ENCODE measurements around the gene WDR77. TPM values are rescaled to one million over a fixed set of nuclear protein-coding genes. Genes with fewer than 3 reads are reported as not detected.

WDR77 gene
- total RNA-seq, 1 experiment from 2014 or later, result 64.5 TPM

DNA sequence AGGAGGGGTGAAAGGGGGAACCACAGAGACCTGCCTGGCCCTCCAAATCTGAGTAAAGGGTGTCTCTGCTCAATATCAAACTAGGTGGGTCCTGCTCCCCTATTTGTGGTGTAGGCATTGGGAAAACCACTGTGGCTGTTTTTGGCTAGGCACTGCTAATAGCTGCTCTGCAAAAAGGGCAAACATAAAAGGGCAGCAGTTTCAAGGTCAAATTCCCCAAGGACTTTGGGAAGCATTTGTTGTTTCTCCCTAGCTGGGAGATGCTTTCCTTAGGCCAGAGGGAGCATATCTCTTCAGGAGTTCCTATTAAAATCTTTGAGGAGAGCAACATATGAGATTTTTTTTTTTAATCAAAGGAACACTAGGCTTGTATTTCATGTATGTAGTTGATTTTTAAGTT lies 27.2 kb upstream of the WDR77 start (continued):
- TF ChIP-seq HMGA2 (CRISPR knock-in tag; IDR thresholded peaks at IDR 0.05) (no peak), PRDM15 (CRISPR knock-in tag; IDR thresholded peaks at IDR 0.05) (no peak), ZNF138 (CRISPR knock-in tag; conservative IDR thresholded peaks at IDR 0.05) (no peak), MAX (CRISPR knock-in tag; IDR thresholded peaks at IDR 0.05) (no peak), OVOL2 (CRISPR knock-in tag; IDR thresholded peaks at IDR 0.05; ENCODE audit: borderline replicate concordance) (no peak), ZNF232 (CRISPR knock-in tag; IDR thresholded peaks at IDR 0.05) (no peak), ZBTB21 (CRISPR knock-in tag; IDR thresholded peaks at IDR 0.05; ENCODE audit: borderline replicate concordance) (no peak)
- TF ChIP-seq, protein P1, sequence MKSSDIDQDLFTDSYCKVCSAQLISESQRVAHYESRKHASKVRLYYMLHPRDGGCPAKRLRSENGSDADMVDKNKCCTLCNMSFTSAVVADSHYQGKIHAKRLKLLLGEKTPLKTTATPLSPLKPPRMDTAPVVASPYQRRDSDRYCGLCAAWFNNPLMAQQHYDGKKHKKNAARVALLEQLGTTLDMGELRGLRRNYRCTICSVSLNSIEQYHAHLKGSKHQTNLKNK (CRISPR knock-in tag; IDR thresholded peaks at IDR 0.05), result no peak

- H3K4me1 Mint-ChIP-seq, result 0 out of 2 replicates have a peak, but pooled peaks cover 2% of the 10 kb centered on the region
- no peak overlapping the region for H3K27ac Mint-ChIP-seq
- H3K36me3 Mint-ChIP-seq, result no peaks in the 10 kb centered on the region
- ChIA-PET CTCF (interaction anchor here (1.3 kb wide), 1 partner anchor 32 kb away, joined by 4 read pairs; no protein-coding TSS in a partner anchor), POLR2A (no interaction called here)
- TF ChIP-seq, protein P2, sequence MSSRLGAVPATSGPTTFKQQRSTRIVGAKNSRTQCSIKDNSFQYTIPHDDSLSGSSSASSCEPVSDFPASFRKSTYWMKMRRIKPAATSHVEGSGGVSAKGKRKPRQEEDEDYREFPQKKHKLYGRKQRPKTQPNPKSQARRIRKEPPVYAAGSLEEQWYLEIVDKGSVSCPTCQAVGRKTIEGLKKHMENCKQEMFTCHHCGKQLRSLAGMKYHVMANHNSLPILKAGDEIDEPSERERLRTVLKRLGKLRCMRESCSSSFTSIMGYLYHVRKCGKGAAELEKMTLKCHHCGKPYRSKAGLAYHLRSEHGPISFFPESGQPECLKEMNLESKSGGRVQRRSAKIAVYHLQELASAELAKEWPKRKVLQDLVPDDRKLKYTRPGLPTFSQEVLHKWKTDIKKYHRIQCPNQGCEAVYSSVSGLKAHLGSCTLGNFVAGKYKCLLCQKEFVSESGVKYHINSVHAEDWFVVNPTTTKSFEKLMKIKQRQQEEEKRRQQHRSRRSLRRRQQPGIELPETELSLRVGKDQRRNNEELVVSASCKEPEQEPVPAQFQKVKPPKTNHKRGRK (CRISPR knock-in tag; IDR thresholded peaks at IDR 0.05; ENCODE audit: borderline replicate concordance), result no peak
- TF ChIP-seq TCF7 (CRISPR knock-in tag; IDR thresholded peaks at IDR 0.05; ENCODE audit: low read depth), result no peak
- no peak for TF ChIP-seq ETV6 (CRISPR knock-in tag; IDR thresholded peaks at IDR 0.05)
- TF ChIP-seq ZNF317 (CRISPR knock-in tag; IDR thresholded peaks at IDR 0.05; ENCODE audit: borderline replicate concordance, low read depth), result no peak
- TF ChIP-seq FOXK1 (CRISPR knock-in tag; IDR thresholded peaks at IDR 0.05), result no peak
- TF ChIP-seq, protein P3, sequence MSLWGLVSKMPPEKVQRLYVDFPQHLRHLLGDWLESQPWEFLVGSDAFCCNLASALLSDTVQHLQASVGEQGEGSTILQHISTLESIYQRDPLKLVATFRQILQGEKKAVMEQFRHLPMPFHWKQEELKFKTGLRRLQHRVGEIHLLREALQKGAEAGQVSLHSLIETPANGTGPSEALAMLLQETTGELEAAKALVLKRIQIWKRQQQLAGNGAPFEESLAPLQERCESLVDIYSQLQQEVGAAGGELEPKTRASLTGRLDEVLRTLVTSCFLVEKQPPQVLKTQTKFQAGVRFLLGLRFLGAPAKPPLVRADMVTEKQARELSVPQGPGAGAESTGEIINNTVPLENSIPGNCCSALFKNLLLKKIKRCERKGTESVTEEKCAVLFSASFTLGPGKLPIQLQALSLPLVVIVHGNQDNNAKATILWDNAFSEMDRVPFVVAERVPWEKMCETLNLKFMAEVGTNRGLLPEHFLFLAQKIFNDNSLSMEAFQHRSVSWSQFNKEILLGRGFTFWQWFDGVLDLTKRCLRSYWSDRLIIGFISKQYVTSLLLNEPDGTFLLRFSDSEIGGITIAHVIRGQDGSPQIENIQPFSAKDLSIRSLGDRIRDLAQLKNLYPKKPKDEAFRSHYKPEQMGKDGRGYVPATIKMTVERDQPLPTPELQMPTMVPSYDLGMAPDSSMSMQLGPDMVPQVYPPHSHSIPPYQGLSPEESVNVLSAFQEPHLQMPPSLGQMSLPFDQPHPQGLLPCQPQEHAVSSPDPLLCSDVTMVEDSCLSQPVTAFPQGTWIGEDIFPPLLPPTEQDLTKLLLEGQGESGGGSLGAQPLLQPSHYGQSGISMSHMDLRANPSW (CRISPR knock-in tag; conservative IDR thresholded peaks at IDR 0.05; ENCODE audit: low read depth), result no peak
- TF ChIP-seq PRRX2 (CRISPR knock-in tag; IDR thresholded peaks at IDR 0.05), result no peak
- TF ChIP-seq, protein P4, sequence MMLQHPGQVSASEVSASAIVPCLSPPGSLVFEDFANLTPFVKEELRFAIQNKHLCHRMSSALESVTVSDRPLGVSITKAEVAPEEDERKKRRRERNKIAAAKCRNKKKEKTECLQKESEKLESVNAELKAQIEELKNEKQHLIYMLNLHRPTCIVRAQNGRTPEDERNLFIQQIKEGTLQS (CRISPR knock-in tag; conservative IDR thresholded peaks at IDR 0.05), result no peak
- TF ChIP-seq, protein P1 (CRISPR knock-in tag; IDR thresholded peaks at IDR 0.05), result no peak
- H3K9me3 Mint-ChIP-seq, result no peaks in the 10 kb centered on the region
- ATAC-seq (no peak), DNase-seq (ENCODE audit: low spot score) (no peak)
- no peaks in the 10 kb centered on the region for H3K27me3 Mint-ChIP-seq (ENCODE audit: low read depth)
- H3K4me3 Mint-ChIP-seq, result no peak overlapping the region
Observed at GRCh38 chr1:111475701-111476100, 26.6 kb upstream of the WDR77 start.

Measured in WTC11 (cell line).